Fibroblast of lung (primary cell): ENCODE results near the gene PCGF2. TPM values are rescaled to one million over a fixed set of nuclear protein-coding genes. Genes with fewer than 3 reads are reported as not detected.
A peak's percentile ranks its signal among the peaks of the same experiment; 100 is the strongest.
"Not testable (repeated sequence)": the region's sequence is repeated elsewhere in the genome, so short reads cannot be mapped to it uniquely, and the experiment has no call there.

Experiments used
- DNase-seq, 2 donors: peaks; one replicate each; pipeline versions ENCODE4 v3.0.0 to v3.0.0-alpha.2; 2010; ENCODE audit warnings: low read depth in 2 of 2
- H2AFZ ChIP-seq: 2 replicates; pipeline ENCODE4 v1.5.1; 2012; ENCODE audit warnings: low read length, control low read depth, inconsistent platforms
- H3K27ac ChIP-seq: 2 replicates; pipeline ENCODE4 v1.5.1; 2011; ENCODE audit warnings: low read length, control low read depth; ENCODE audit not compliant: insufficient read depth
- H3K27me3 ChIP-seq: 2 replicates; pipeline ENCODE4 v1.5.1; 2011; ENCODE audit warnings: mild to moderate bottlenecking, low read length; ENCODE audit not compliant: control insufficient read depth, insufficient read depth
- H3K36me3 ChIP-seq: 2 replicates; pipeline ENCODE4 v1.5.1; 2011; ENCODE audit warnings: low read length; ENCODE audit not compliant: control insufficient read depth, insufficient read depth
- H3K4me1 ChIP-seq: 2 replicates; pipeline ENCODE4 v1.5.1; 2011; ENCODE audit warnings: low read length; ENCODE audit not compliant: control insufficient read depth, insufficient read depth; ENCODE audit errors: extremely low read depth
- H3K4me2 ChIP-seq: 2 replicates; pipeline ENCODE4 v1.5.1; 2011; ENCODE audit warnings: low read length, control low read depth; ENCODE audit not compliant: insufficient read depth; ENCODE audit errors: extremely low read depth
- H3K4me3 ChIP-seq, 4 experiments: fragments of 200-600 bp in 1 of 4; sonication (generic) in 1 of 4; replicated peaks in 1 of 4; 2 replicates each; pipeline ENCODE4 v1.5.1; 2011 to 2016; ENCODE audit warnings: low read length in 4 of 4, low read depth in 3 of 4, mild to moderate bottlenecking in 3 of 4, control low read depth in 2 of 4, inconsistent platforms in 1 of 4, mixed read lengths in 1 of 4; ENCODE audit not compliant: insufficient read depth in 1 of 4; ENCODE audit errors: control extremely low read depth in 1 of 4
- H3K79me2 ChIP-seq: 2 replicates; pipeline ENCODE4 v1.5.1; 2012; ENCODE audit warnings: mild to moderate bottlenecking, low read length, inconsistent platforms; ENCODE audit not compliant: control insufficient read depth, insufficient read depth
- H3K9ac ChIP-seq: 2 replicates; pipeline ENCODE4 v1.5.1; 2011; ENCODE audit warnings: mild to moderate bottlenecking, low read length, control low read depth; ENCODE audit not compliant: insufficient read depth
- H3K9me3 ChIP-seq: 2 replicates; pipeline ENCODE4 v1.5.1; 2012; ENCODE audit warnings: low read depth, low read length; ENCODE audit not compliant: control insufficient read depth, insufficient read depth
- H4K20me1 ChIP-seq: 2 replicates; pipeline ENCODE4 v1.5.1; 2011; ENCODE audit warnings: low read length; ENCODE audit not compliant: control insufficient read depth, insufficient read depth; ENCODE audit errors: extremely low read depth
- CTCF ChIP-seq, 2 donors: IDR thresholded peaks in 1 of 2; conservative IDR thresholded peaks in 1 of 2; 1 replicate in 1 of 2; 2 replicates in 1 of 2; pipeline ENCODE4 v1.5.1; 2011 to 2012; ENCODE audit warnings: low read length in 2 of 2, control low read depth in 1 of 2, inconsistent platforms in 1 of 2, low read depth in 1 of 2, mild to moderate bottlenecking in 1 of 2
- EZH2 ChIP-seq: IDR thresholded peaks from 2 replicates; pipeline ENCODE4 v1.5.1; 2012; ENCODE audit warnings: low read length, control low read depth, mild to moderate bottlenecking; ENCODE audit errors: missing control alignments
- polyA plus RNA-seq, 2 donors: library from polyadenylated mRNA; depleted of rRNA in 1 of 2; stranded (reverse) in 1 of 2; unstranded in 1 of 2; fragments of >200 nt; gene quantifications; 2 replicates each; pipeline ENCODE4 v1.2.1, GENCODE V29; 2011 to 2012; ENCODE audit warnings: missing spikeins in 1 of 2
- total RNA-seq: library from RNA; depleted of rRNA; stranded (reverse); fragments of >200 nt; gene quantifications from 2 replicates; pipeline ENCODE4 v1.2.1, GENCODE V29; 2014

Gene PCGF2
- total and polyA plus RNA-seq, 2 donors (not counting 1 experiment from before 2014, with no cell fraction given): 4.0 to 8.0 TPM

DNA sequence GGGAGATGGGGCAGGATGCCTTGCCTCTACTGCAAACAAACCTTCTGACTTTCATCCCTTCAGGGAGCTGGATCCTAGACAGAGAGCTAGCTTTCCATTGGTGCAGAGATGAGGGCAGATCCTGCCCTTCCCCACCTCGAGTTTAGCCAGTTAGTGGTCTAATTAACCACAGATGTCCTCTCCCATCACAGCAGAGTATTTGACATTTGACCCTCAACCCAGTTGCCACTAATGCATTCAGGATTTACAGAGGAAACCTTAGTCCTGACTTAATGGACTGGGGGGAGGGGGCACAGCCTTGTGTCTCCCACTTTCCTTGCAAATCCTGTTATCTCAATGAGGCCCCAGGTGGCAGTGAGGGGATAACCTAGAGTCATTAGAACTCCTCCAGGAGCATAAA, 41.0 kb upstream of the PCGF2 start:
- no peaks in the 10 kb centered on the region for H3K9me3 ChIP-seq
- no peaks in the 10 kb centered on the region for H4K20me1 ChIP-seq
- peak overlapping the region; percentile 5 for H3K27ac ChIP-seq
- H3K36me3 ChIP-seq: peaks cover 16% of the 10 kb centered on the region
- no peak overlapping the region for H2AFZ ChIP-seq
- TF ChIP-seq EZH2 (no peak), CTCF (conservative IDR thresholded peaks at IDR 0.05 in 1 of 2, IDR thresholded peaks at IDR 0.05 in 1 of 2; ENCODE audit: low read depth in 1 of 2, low read length in 2 of 2) (no peak)
- peak overlapping the region in 1 of 4 experiments; percentile 19 for H3K4me3 ChIP-seq
- peak in 1 of 2 donors; percentile 15 for DNase-seq
- H3K4me1 ChIP-seq: peaks cover 6% of the 10 kb centered on the region
- no peaks in the 10 kb centered on the region for H3K27me3 ChIP-seq
- peak overlapping the region; percentile 0 for H3K4me2 ChIP-seq
- no peak overlapping the region for H3K9ac ChIP-seq
- H3K79me2 ChIP-seq: peaks cover 36% of the 10 kb centered on the region

- not testable (repeated sequence) for H3K4me1 ChIP-seq, H4K20me1 ChIP-seq, H3K27ac ChIP-seq, H3K9ac ChIP-seq, H3K4me3 ChIP-seq, H3K4me2 ChIP-seq, H3K27me3 ChIP-seq, H2AFZ ChIP-seq, H3K9me3 ChIP-seq, DNase-seq
- Histone ChIP-seq H3K36me3 (peaks cover 23% of the 10 kb centered on the region), H3K79me2 (peaks cover 27% of the 10 kb centered on the region)
Measured at GRCh38 chr17:38787999-38788398, 39.9 kb upstream of the PCGF2 start.

DNA sequence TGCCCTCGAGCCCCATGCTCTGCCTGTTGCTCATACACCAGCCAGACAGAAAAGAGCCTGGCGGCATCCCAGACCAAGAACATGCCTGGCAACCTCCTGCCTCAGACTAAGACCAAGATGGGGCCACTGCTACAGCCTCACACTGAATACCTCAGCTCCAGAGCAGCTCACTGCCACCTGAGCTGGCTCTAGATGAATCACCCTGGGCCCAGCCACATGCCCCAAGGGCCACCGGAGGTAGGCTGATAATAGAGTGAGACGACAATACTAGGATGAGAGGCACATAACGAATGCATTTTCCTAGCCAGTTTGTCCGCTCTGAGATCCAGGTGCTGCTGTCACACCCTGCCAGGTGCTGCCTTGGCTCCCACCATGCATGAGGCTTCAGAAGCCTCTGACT, 38.2 kb upstream of the PCGF2 start:
- no peak overlapping the region for H2AFZ ChIP-seq
- H3K9ac ChIP-seq: no peak overlapping the region
- peaks cover 6% of the 10 kb centered on the region for H3K4me1 ChIP-seq
- TF ChIP-seq CTCF (conservative IDR thresholded peaks at IDR 0.05 in 1 of 2, IDR thresholded peaks at IDR 0.05 in 1 of 2; ENCODE audit: low read depth in 1 of 2, low read length in 2 of 2): no peak
- no peak for TF ChIP-seq EZH2
- no peak overlapping the region for H3K4me2 ChIP-seq
- no peaks in the 10 kb centered on the region for H3K27me3 ChIP-seq
- peaks cover 31% of the 10 kb centered on the region for H3K36me3 ChIP-seq
- H3K9me3 ChIP-seq: no peaks in the 10 kb centered on the region
- DNase-seq: no peak
- H3K79me2 ChIP-seq: peaks cover 16% of the 10 kb centered on the region
- H3K27ac ChIP-seq: no peak overlapping the region
- H3K4me3 ChIP-seq: no peak overlapping the region
- H4K20me1 ChIP-seq: no peaks in the 10 kb centered on the region
